KOPT-K1 (cell line): ENCODE measurements around the gene MINDY2.

Experiments used
- H3K27ac ChIP-seq: fragments of 200-600 bp; sonication (generic); 2 replicates; pipeline ENCODE4 v1.5.1; 2016; ENCODE audit warnings: antibody characterized with exemption, mild to moderate bottlenecking, low read depth, low read length; ENCODE audit not compliant: poor library complexity, severe bottlenecking
- H3K36me3 ChIP-seq: fragments of 200-600 bp; sonication (generic); 2 replicates; pipeline ENCODE4 v1.5.1; 2017; ENCODE audit warnings: antibody characterized with exemption, mild to moderate bottlenecking, low read length, moderate library complexity; ENCODE audit not compliant: insufficient read depth
- H3K9me3 ChIP-seq: fragments of 200-600 bp; sonication (generic); 2 replicates; pipeline ENCODE4 v1.5.1; 2017; ENCODE audit warnings: antibody characterized with exemption, low read length, mild to moderate bottlenecking; ENCODE audit not compliant: insufficient read depth, poor library complexity, severe bottlenecking

MINDY2 gene

GRCh38 chr15:58770857-58771620, at the start of gene MINDY2:
MINDY2 (plus strand) TSS chr15:58771302; CDS start chr15:58771396, 94 bp downstream.
- Histone ChIP-seq H3K27ac (peak within 1 kb of the TSS; percentile 79), H3K36me3 (no peaks in the 10 kb centered on the region), H3K9me3 (no peaks in the 10 kb centered on the region)

- Histone ChIP-seq H3K27ac (no peak overlapping the region), H3K9me3 (no peaks in the 10 kb centered on the region), H3K36me3 (peaks cover 3% of the 10 kb centered on the region; the same call in 1 of the 2 replicates)
Measured at GRCh38 chr15:58724466-58724865, 46.6 kb upstream of the MINDY2 start.

GRCh38 chr15:58726867-58727266, 44.2 kb upstream of the MINDY2 start:
- H3K9me3 ChIP-seq = no peaks in the 10 kb centered on the region
- H3K36me3 ChIP-seq = peaks cover 7% of the 10 kb centered on the region; the same call in 1 of the 2 replicates

GRCh38 chr15:58731756-58732535, 39.2 kb upstream of the MINDY2 start:
- no peaks in the 10 kb centered on the region for H3K9me3 ChIP-seq
- peaks cover 7% of the 10 kb centered on the region; the same call in 1 of the 2 replicates for H3K36me3 ChIP-seq
- no peak overlapping the region for H3K27ac ChIP-seq

More at GRCh38 chr15:58726867-58727266, 44.2 kb upstream of the MINDY2 start:
- H3K27ac ChIP-seq = no peak overlapping the region

- no peak overlapping the region for H3K27ac ChIP-seq
- no peaks in the 10 kb centered on the region for H3K9me3 ChIP-seq
- peaks cover 7% of the 10 kb centered on the region; the same call in 1 of the 2 replicates for H3K36me3 ChIP-seq
Measured at GRCh38 chr15:58732625-58733363, 38.3 kb upstream of the MINDY2 start.

GRCh38 chr15:58734859-58735258, 36.2 kb upstream of the MINDY2 start:
- no peak overlapping the region for H3K27ac ChIP-seq
- no peaks in the 10 kb centered on the region for H3K9me3 ChIP-seq
- no peaks in the 10 kb centered on the region for H3K36me3 ChIP-seq

- H3K27ac ChIP-seq = no peak overlapping the region
Measured at GRCh38 chr15:58736018-58736643, 35.0 kb upstream of the MINDY2 start.

GRCh38 chr15:58737298-58737697, 33.8 kb upstream of the MINDY2 start:
- Histone ChIP-seq H3K36me3 (no peaks in the 10 kb centered on the region), H3K9me3 (no peaks in the 10 kb centered on the region), H3K27ac (no peak overlapping the region)

More at GRCh38 chr15:58736018-58736643, 35.0 kb upstream of the MINDY2 start:
- Histone ChIP-seq H3K36me3 (no peaks in the 10 kb centered on the region), H3K9me3 (no peaks in the 10 kb centered on the region)

- no peaks in the 10 kb centered on the region for H3K36me3 ChIP-seq
- no peak overlapping the region for H3K27ac ChIP-seq
- no peaks in the 10 kb centered on the region for H3K9me3 ChIP-seq
Measured at GRCh38 chr15:58738046-58738707, 32.9 kb upstream of the MINDY2 start.

GRCh38 chr15:58740436-58740835, 30.7 kb upstream of the MINDY2 start:
- H3K36me3 ChIP-seq = no peaks in the 10 kb centered on the region
- H3K27ac ChIP-seq = no peak overlapping the region
- H3K9me3 ChIP-seq = no peaks in the 10 kb centered on the region

GRCh38 chr15:58741032-58741431, 30.1 kb upstream of the MINDY2 start:
- no peaks in the 10 kb centered on the region for H3K36me3 ChIP-seq
- no peaks in the 10 kb centered on the region for H3K9me3 ChIP-seq
- no peak overlapping the region for H3K27ac ChIP-seq

- Histone ChIP-seq H3K27ac (no peak overlapping the region), H3K36me3 (no peaks in the 10 kb centered on the region), H3K9me3 (no peaks in the 10 kb centered on the region)
Measured at GRCh38 chr15:58742022-58742813, 28.9 kb upstream of the MINDY2 start.

GRCh38 chr15:58742819-58743502, 28.1 kb upstream of the MINDY2 start:
- Histone ChIP-seq H3K27ac (no peak overlapping the region), H3K36me3 (no peaks in the 10 kb centered on the region), H3K9me3 (no peaks in the 10 kb centered on the region)
